Measurements from ENCODE around the gene SRPK3.

SRPK3 gene

GRCh38 chrX:153820601-153821000, 39.8 kb downstream of the SRPK3 start:
- no peak for DNase-seq (ENCODE audit: low read depth, low spot score)
- H3K4me3 ChIP-seq (ENCODE audit: low read length) = no peak overlapping the region

GRCh38 chrX:153821066-153821465, 40.2 kb downstream of the SRPK3 start:
- no peak overlapping the region for H3K4me3 ChIP-seq (ENCODE audit: low read length)

GRCh38 chrX:153824348-153824747, 43.5 kb downstream of the SRPK3 start:
- no peak overlapping the region for H3K4me3 ChIP-seq (ENCODE audit: low read length)
- no peak for DNase-seq (ENCODE audit: low read depth, low spot score)

More at GRCh38 chrX:153821066-153821465, 40.2 kb downstream of the SRPK3 start:
- DNase-seq (ENCODE audit: low read depth, low spot score) = no peak

GRCh38 chrX:153825042-153825441, 44.2 kb downstream of the SRPK3 start:
- DNase-seq (ENCODE audit: low read depth, low spot score) = no peak

GRCh38 chrX:153827016-153827415, 46.2 kb downstream of the SRPK3 start:
- H3K4me3 ChIP-seq (ENCODE audit: low read length) = no peak overlapping the region
- DNase-seq (ENCODE audit: low read depth, low spot score) = no peak

More at GRCh38 chrX:153825042-153825441, 44.2 kb downstream of the SRPK3 start:
- no peak overlapping the region for H3K4me3 ChIP-seq (ENCODE audit: low read length)

GRCh38 chrX:153827903-153828302, 47.1 kb downstream of the SRPK3 start:
- no peak overlapping the region for H3K4me3 ChIP-seq (ENCODE audit: low read length)

GRCh38 chrX:153828308-153828707, 47.5 kb downstream of the SRPK3 start:
- DNase-seq (ENCODE audit: low read depth, low spot score) = no peak
- no peak overlapping the region for H3K4me3 ChIP-seq (ENCODE audit: low read length)

More at GRCh38 chrX:153827903-153828302, 47.1 kb downstream of the SRPK3 start:
- no peak for DNase-seq (ENCODE audit: low read depth, low spot score)

- no peak for DNase-seq (ENCODE audit: low read depth, low spot score)
- H3K4me3 ChIP-seq (ENCODE audit: low read length) = no peak overlapping the region
These were observed 48.1 kb downstream of the SRPK3 start for GRCh38 chrX:153828723-153829548.

GRCh38 chrX:153829549-153829798, 48.6 kb downstream of the SRPK3 start:
- no peak for DNase-seq (ENCODE audit: low read depth, low spot score)
- no peak overlapping the region for H3K4me3 ChIP-seq (ENCODE audit: low read length)

- H3K4me3 ChIP-seq (ENCODE audit: low read length) = peak within 1 kb of the TSS; percentile 36
- DNase-seq (ENCODE audit: low read depth, low spot score) = no peak
These were observed 49.2 kb downstream of the SRPK3 start, which contains the start of gene PDZD4 for GRCh38 chrX:153829799-153830639. Gene PDZD4, minus strand, starts transcription at chrX:153830544. Its CDS starts 246 bp downstream, at chrX:153830298.

- H3K4me3 ChIP-seq (ENCODE audit: low read length) = no peak overlapping the region; the same call in 1 of the 2 replicates
- no peak for DNase-seq (ENCODE audit: low read depth, low spot score)
These were observed 50.0 kb downstream of the SRPK3 start for GRCh38 chrX:153830640-153831428.

- no peak for DNase-seq (ENCODE audit: low read depth, low spot score)
- H3K4me3 ChIP-seq (ENCODE audit: low read length) = no peak overlapping the region
These were observed 50.7 kb downstream of the SRPK3 start for GRCh38 chrX:153831429-153832150.

GRCh38 chrX:153832728-153833127, 51.9 kb downstream of the SRPK3 start:
- DNase-seq (ENCODE audit: low read depth, low spot score) = no peak
- no peak overlapping the region for H3K4me3 ChIP-seq (ENCODE audit: low read length)

Data from Jurkat, Clone E6-1 (cell line).